Stimulated activated CD8-positive, alpha-beta memory T cell treated with anti-CD3 and anti-CD28 coated beads, Interleukin-4, amount 100 ng/mL, for 24 hours (primary cell): ENCODE results near the gene GRM1.

Source experiments
- DNase-seq: peaks from one replicate; pipeline ENCODE4 v3.0.0-alpha.2; 2020; ENCODE audit warnings: low read depth

The GRM1 gene

GRCh38 chr6:146097586-146097985 is 68.7 kb downstream of the GRM1 start:
- no peak for DNase-seq

GRCh38 chr6:146100776-146101175 is 71.9 kb downstream of the GRM1 start:
- no peak for DNase-seq

- DNase-seq, result no peak
Observed at GRCh38 chr6:146103416-146104072, 74.7 kb downstream of the GRM1 start.

GRCh38 chr6:146106532-146106931 is 77.7 kb downstream of the GRM1 start:
- DNase-seq, result no peak

GRCh38 chr6:146110990-146111389 is 82.1 kb downstream of the GRM1 start:
- DNase-seq, result no peak

GRCh38 chr6:146111881-146112450 is 83.1 kb downstream of the GRM1 start:
- DNase-seq, result no peak

GRCh38 chr6:146113084-146113623 is 84.3 kb downstream of the GRM1 start:
- DNase-seq, result no peak

- DNase-seq, result no peak
Observed at GRCh38 chr6:146123616-146124015, 94.8 kb downstream of the GRM1 start.

GRCh38 chr6:146127447-146128215 is 98.8 kb downstream of the GRM1 start:
- no peak for DNase-seq

GRCh38 chr6:146133866-146134265 is 105.0 kb downstream of the GRM1 start:
- no peak for DNase-seq

- no peak for DNase-seq
Observed at GRCh38 chr6:146135167-146135566, 106.3 kb downstream of the GRM1 start.

GRCh38 chr6:146146836-146147235 is 118.0 kb downstream of the GRM1 start:
- no peak for DNase-seq

- no peak for DNase-seq
Observed at GRCh38 chr6:146149770-146150169, 120.9 kb downstream of the GRM1 start.

- no peak for DNase-seq
Observed at GRCh38 chr6:146153040-146153758, 124.3 kb downstream of the GRM1 start.

GRCh38 chr6:146154197-146154596 is 125.3 kb downstream of the GRM1 start:
- DNase-seq, result no peak

GRCh38 chr6:146161664-146162063 is 132.8 kb downstream of the GRM1 start:
- DNase-seq, result no peak

GRCh38 chr6:146169872-146170271 is 141.0 kb downstream of the GRM1 start:
- no peak for DNase-seq

GRCh38 chr6:146177785-146178184 is 148.9 kb downstream of the GRM1 start:
- DNase-seq, result no peak

GRCh38 chr6:146183831-146184230 is 155.0 kb downstream of the GRM1 start:
- DNase-seq, result no peak

- DNase-seq, result no peak
Observed at GRCh38 chr6:146184701-146185100, 155.8 kb downstream of the GRM1 start.

GRCh38 chr6:146189131-146189530 is 160.3 kb downstream of the GRM1 start:
- no peak for DNase-seq

- no peak for DNase-seq
Observed at GRCh38 chr6:146190581-146190980, 161.7 kb downstream of the GRM1 start.
